SK-N-SH (cell line): ENCODE results near the gene GPX1. TPM values are rescaled to one million over a fixed set of nuclear protein-coding genes. Genes with fewer than 3 reads are reported as not detected.

ENCODE experiments used
- CTCF ChIA-PET: fragments of 300-600, 350-600 bp; formaldehyde crosslinking; extraction: SDS; loops from one replicate; lab custom pipeline; 2021; lab: Yijun Ruan, JAX
- POLR2A ChIA-PET: fragments of 350-600 bp; sonication (Branson Sonifier 250); formaldehyde crosslinking; extraction: SDS; loops from one replicate; lab custom pipeline; 2020; ENCODE audit warnings: antibody characterized with exemption, inconsistent platforms; lab: Yijun Ruan, JAX
- DNase-seq: peaks from one replicate; pipeline ENCODE4 v3.0.0; 2012
- H2AFZ ChIP-seq: fragments of 200-600 bp; sonication (generic); 2 replicates; pipeline ENCODE4 v1.8.1; 2016; ENCODE audit warnings: antibody characterized with exemption, mild to moderate bottlenecking, low read depth
- H3F3A ChIP-seq: fragments of 200-600 bp; sonication (generic); replicated peaks from 2 replicates; pipeline ENCODE3; 2016; ENCODE audit warnings: antibody characterized with exemption, mild to moderate bottlenecking; ENCODE audit not compliant: insufficient read depth
- H3K27ac ChIP-seq, 2 experiments: fragments of 200-500 bp in 1 of 2; fragments of 200-600 bp in 1 of 2; sonication (Bioruptor generic) in 1 of 2; sonication (generic), shearing (Covaris generic) in 1 of 2; 2 replicates each; pipeline versions ENCODE4 v1.5.1 to v1.6.1; 2014 to 2016; ENCODE audit warnings: low read depth in 2 of 2, inconsistent platforms in 1 of 2, low read length in 1 of 2, mild to moderate bottlenecking in 1 of 2, mixed read lengths in 1 of 2
- H3K27me3 ChIP-seq: fragments of 200-600 bp; sonication (generic), shearing (Covaris generic); 2 replicates; pipeline ENCODE4 v1.6.1; 2016; ENCODE audit warnings: mixed run types; ENCODE audit not compliant: insufficient read depth
- H3K36me3 ChIP-seq, 2 experiments: fragments of 200-500 bp in 1 of 2; fragments of 200-600 bp in 1 of 2; sonication (Bioruptor generic) in 1 of 2; sonication (generic) in 1 of 2; replicated peaks in 1 of 2; 2 replicates each; pipeline versions ENCODE3 to v1.5.1; 2014 to 2016; ENCODE audit warnings: low read length in 1 of 2, mild to moderate bottlenecking in 1 of 2; ENCODE audit not compliant: insufficient read depth in 2 of 2, control insufficient read depth in 1 of 2
- H3K4me1 ChIP-seq, 2 experiments: fragments of 200-500 bp in 1 of 2; fragments of 200-600 bp in 1 of 2; sonication (Bioruptor generic) in 1 of 2; sonication (generic), shearing (Covaris generic) in 1 of 2; 2 replicates each; pipeline versions ENCODE4 v1.5.1 to v1.6.1; 2014 to 2016; ENCODE audit warnings: low read depth in 1 of 2, low read length in 1 of 2, mixed run types in 1 of 2; ENCODE audit not compliant: insufficient read depth in 2 of 2, control insufficient read depth in 1 of 2
- H3K4me2 ChIP-seq: fragments of 200-600 bp; sonication (generic), shearing (Covaris generic); 2 replicates; pipeline ENCODE4 v1.6.1; 2017; ENCODE audit warnings: mixed run types
- H3K4me3 ChIP-seq, 2 experiments: fragments of 200-500 bp in 1 of 2; fragments of 200-600 bp in 1 of 2; sonication (Bioruptor generic) in 1 of 2; sonication (generic), shearing (Covaris generic) in 1 of 2; 2 replicates each; pipeline versions ENCODE4 v1.5.1 to v1.8.1; 2014 to 2016; ENCODE audit warnings: low read depth in 2 of 2, inconsistent platforms in 1 of 2, low read length in 1 of 2, mild to moderate bottlenecking in 1 of 2, mixed read lengths in 1 of 2, moderate library complexity in 1 of 2
- H3K79me2 ChIP-seq: fragments of 200-600 bp; sonication (generic); 2 replicates; pipeline ENCODE4 v1.8.1; 2017; ENCODE audit warnings: mild to moderate bottlenecking; ENCODE audit not compliant: insufficient read depth
- H3K9ac ChIP-seq: fragments of 200-600 bp; sonication (generic); 2 replicates; pipeline ENCODE4 v1.6.1; 2017; ENCODE audit warnings: mixed run types
- H3K9me2 ChIP-seq: fragments of 200-600 bp; sonication (generic); 2 replicates; pipeline ENCODE4 v1.6.1; 2017; ENCODE audit warnings: mixed run types
- H3K9me3 ChIP-seq: fragments of 200-600 bp; sonication (generic); 2 replicates; pipeline ENCODE4 v1.6.1; 2017; ENCODE audit warnings: mixed run types, mild to moderate bottlenecking, moderate library complexity
- H4K20me1 ChIP-seq: fragments of 200-600 bp; sonication (generic); 2 replicates; pipeline ENCODE4 v1.6.1; 2017; ENCODE audit warnings: mild to moderate bottlenecking, mixed run types; ENCODE audit not compliant: insufficient read depth
- CHD2 ChIP-seq: fragments of 150-350 bp; IDR thresholded peaks from 2 replicates; pipeline ENCODE4 v1.6.1; 2018; ENCODE audit warnings: low read length; ENCODE audit not compliant: partially characterized antibody
- EP300 ChIP-seq, 2 experiments: IDR thresholded peaks; 2 replicates each; pipeline versions ENCODE4 v1.4.0 to v1.6.1; 2012; ENCODE audit warnings: borderline replicate concordance in 1 of 2, low read depth in 1 of 2, low read length in 1 of 2
- EZH2phosphoT487 ChIP-seq: fragments of 200-600 bp; sonication (generic); IDR thresholded peaks from 2 replicates; pipeline ENCODE4 v1.6.1; 2017; ENCODE audit warnings: low read depth, mixed run types, mild to moderate bottlenecking, antibody characterized with exemption, moderate library complexity, borderline replicate concordance
- FOSL2 ChIP-seq: IDR thresholded peaks from 2 replicates; pipeline ENCODE4 v1.4.0; 2012; ENCODE audit warnings: low read depth, mild to moderate bottlenecking, moderate library complexity, borderline replicate concordance
- FOXM1 ChIP-seq: IDR thresholded peaks from 2 replicates; pipeline ENCODE4 v1.4.0; 2012; ENCODE audit warnings: low read depth, mild to moderate bottlenecking
- GABPA ChIP-seq: IDR thresholded peaks from 2 replicates; pipeline ENCODE4 v1.4.0; 2012; ENCODE audit warnings: low read depth, mild to moderate bottlenecking
- IRF3 ChIP-seq: fragments of 150-350 bp; IDR thresholded peaks from 2 replicates; pipeline ENCODE4 v1.6.1; 2016; ENCODE audit warnings: mild to moderate bottlenecking, low read depth, low read length
- JUND ChIP-seq: IDR thresholded peaks from 2 replicates; pipeline ENCODE4 v1.4.0; 2012
- MEF2A ChIP-seq: IDR thresholded peaks from 2 replicates; pipeline ENCODE4 v1.4.0; 2012; ENCODE audit warnings: low read depth, borderline replicate concordance
- MXI1 ChIP-seq: IDR thresholded peaks from 2 replicates; pipeline ENCODE4 v1.6.1; 2012; ENCODE audit warnings: mild to moderate bottlenecking, low read depth, low read length, improper control_type of control experiment
- PBX3 ChIP-seq: IDR thresholded peaks from 2 replicates; pipeline ENCODE4; 2012
- RAD21 ChIP-seq: IDR thresholded peaks from 2 replicates; pipeline ENCODE4 v1.6.1; 2012; ENCODE audit warnings: mild to moderate bottlenecking, low read length
- REST ChIP-seq: IDR thresholded peaks from 2 replicates; pipeline ENCODE4 v1.6.1; 2012; ENCODE audit warnings: mild to moderate bottlenecking, low read depth, low read length, moderate library complexity
- RFX5 ChIP-seq: IDR thresholded peaks from 2 replicates; pipeline ENCODE4 v1.6.1; 2012; ENCODE audit warnings: mild to moderate bottlenecking, improper control_type of control experiment, low read length
- TAF1 ChIP-seq: IDR thresholded peaks from 2 replicates; pipeline ENCODE4 v1.6.1; 2012; ENCODE audit warnings: low read depth, mild to moderate bottlenecking, low read length, moderate library complexity, borderline replicate concordance
- TCF12 ChIP-seq: IDR thresholded peaks from 2 replicates; pipeline ENCODE4 v1.4.0; 2012
- USF1 ChIP-seq: IDR thresholded peaks from 2 replicates; pipeline ENCODE4 v1.4.0; 2012; ENCODE audit warnings: low read depth, borderline replicate concordance
- USF2 ChIP-seq: fragments of 150-350 bp; IDR thresholded peaks from 2 replicates; pipeline ENCODE4 v1.6.1; 2017; ENCODE audit warnings: antibody characterized with exemption, low read length, low read depth, borderline replicate concordance
- YY1 ChIP-seq: IDR thresholded peaks from 2 replicates; pipeline ENCODE4 v1.4.0; 2012; ENCODE audit warnings: low read depth, mild to moderate bottlenecking
- WGBS: methylation state at CpG from one replicate; pipeline ENCODE4 v1.1.6; 2017; ENCODE audit warnings: low lambda C conversion rate; 5-methylcytosine and 5-hydroxymethylcytosine counted together
- polyA plus RNA-seq, 3 experiments: library from polyadenylated mRNA; depleted of rRNA; stranded (reverse); fragments of >200 nt; gene quantifications; 2 replicates each; pipeline ENCODE4 v1.2.3, GENCODE V29; 2012

The GPX1 gene
- polyA plus RNA-seq, 1 of the 3 experiments (the other 2 are of a cell fraction), result 815 TPM

GRCh38 chr3:49359623-49360022 lies 1.5 kb upstream of the GPX1 start:
- CTCF ChIA-PET, result interaction anchor here (1.0 to 2.0 kb wide), 3 partner anchors 53 to 189 kb away, joined by 3 to 4 read pairs (median 4); partner anchors contain the start of genes KLHDC8B, RHOA and TCTA
- peaks cover 51% of the 10 kb centered on the region for H3F3A ChIP-seq
- TF ChIP-seq MXI1 (no peak), TCF12 (peak; percentile 48; the same call in 1 of the 2 replicates), JUND (peak; percentile 58), FOSL2 (peak; percentile 75; the same call in 1 of the 2 replicates), PBX3 (peak; percentile 40; the same call in 1 of the 2 replicates)
- no peak overlapping the region for H2AFZ ChIP-seq
- 58% methylated on average over 2 of the region's 2 CpGs for WGBS
- no peak overlapping the region for H3K9ac ChIP-seq
- no peaks in the 10 kb centered on the region for H3K9me2 ChIP-seq
- H3K4me3 ChIP-seq, result no peak overlapping the region
- H3K36me3 ChIP-seq, result peaks cover 22 to 74% of the 10 kb centered on the region in 2 experiments
- H3K79me2 ChIP-seq, result peaks cover 63% of the 10 kb centered on the region
- H3K27ac ChIP-seq, result peak overlapping the region; percentile 89 to 97; a peak in 3 of 4 replicates
- peak overlapping the region; percentile 89; the same call in 1 of the 2 replicates for H3K4me2 ChIP-seq
- DNase-seq, result no peak
- peaks cover 20 to 25% of the 10 kb centered on the region in 2 experiments; a peak in 3 of 4 replicates for H3K4me1 ChIP-seq
- H4K20me1 ChIP-seq, result peaks cover 4% of the 10 kb centered on the region; the same call in 1 of the 2 replicates
- H3K9me3 ChIP-seq, result no peaks in the 10 kb centered on the region
- H3K27me3 ChIP-seq, result no peaks in the 10 kb centered on the region
- POLR2A ChIA-PET, result interaction anchor here (1.1 to 1.3 kb wide), 2 partner anchors 12 to 20 kb away, joined by 3 to 4 read pairs; no protein-coding TSS in a partner anchor

GRCh38 chr3:49358884-49359225 lies 702 bp upstream of the GPX1 start:
- Histone ChIP-seq H3K9me3 (no peaks in the 10 kb centered on the region), H3K4me3 (peak overlapping the region; percentile 57 to 80; a peak in 3 of 4 replicates), H3K9ac (peak overlapping the region; percentile 92), H3K36me3 (peaks cover 22 to 68% of the 10 kb centered on the region in 2 experiments), H3K9me2 (no peaks in the 10 kb centered on the region), H4K20me1 (peaks cover 4% of the 10 kb centered on the region; the same call in 1 of the 2 replicates), H3K79me2 (peaks cover 56% of the 10 kb centered on the region), H3K4me2 (peak overlapping the region; percentile 89), H2AFZ (no peak overlapping the region), H3K27ac (peak overlapping the region; percentile 89 to 97), H3K27me3 (no peaks in the 10 kb centered on the region), H3F3A (peaks cover 51% of the 10 kb centered on the region), H3K4me1 (peaks cover 20 to 25% of the 10 kb centered on the region in 2 experiments; a peak in 3 of 4 replicates)
- ChIA-PET CTCF (interaction anchor here (0.7 to 1.4 kb wide), 4 partner anchors 9 to 264 kb away, joined by 3 to 4 read pairs (median 3); partner anchors contain the start of genes KLHDC8B, RHOA and TCTA), POLR2A (interaction anchor here (0.6 to 1.6 kb wide), 8 partner anchors 12 to 338 kb away, joined by 3 to 6 read pairs (median 4); partner anchors contain the start of genes NICN1, USP19 and USP4)
- DNase-seq, result no peak
- 80% methylated on average over 1 of the region's 3 CpGs for WGBS
- no peak for TF ChIP-seq CHD2
- no peak for TF ChIP-seq YY1
- TF ChIP-seq MEF2A, result no peak
- TF ChIP-seq JUND, result no peak
- TF ChIP-seq TCF12, result no peak
- TF ChIP-seq GABPA, result no peak
- TF ChIP-seq REST, result no peak
- no peak for TF ChIP-seq EP300 (IDR thresholded peaks at IDR 0.05; ENCODE audit: borderline replicate concordance in 1 of 2, low read depth in 1 of 2, low read length in 1 of 2)
- TF ChIP-seq USF2, result no peak
- no peak for TF ChIP-seq IRF3
- no peak for TF ChIP-seq RFX5
- no peak for TF ChIP-seq EZH2phosphoT487
- TF ChIP-seq FOXM1, result no peak
- TF ChIP-seq TAF1, result no peak
- no peak for TF ChIP-seq USF1
- no peak for TF ChIP-seq RAD21
- no peak for TF ChIP-seq FOSL2
